ENCODE results near the gene RNF112. TPM values are rescaled to one million over a fixed set of nuclear protein-coding genes. Genes with fewer than 3 reads are reported as not detected.
"Not testable (repeated sequence)": the region's sequence is repeated elsewhere in the genome, so short reads cannot be mapped to it uniquely, and the experiment has no call there.

Gene RNF112
- total RNA-seq, 4 donors from 2014 or later = 0.83 to 3.5 (median 2.2) TPM

- Histone ChIP-seq H3K4me3 (replicated peaks in 1 of 3) (no peak overlapping the region), H3K27me3 (no peaks in the 10 kb centered on the region), H3K27ac (no peak overlapping the region), H3K36me3 (no peaks in the 10 kb centered on the region), H3K4me1 (peaks cover 0 to 8% of the 10 kb centered on the region in 2 donors), H3K9me3 (no peaks in the 10 kb centered on the region)
- intact Hi-C loops (cut with DNase I) = no loop called here
- DNase-seq = no peak
- TF ChIP-seq POLR2A (IDR thresholded peaks at IDR 0.05) (no peak), CTCF (IDR thresholded peaks at IDR 0.05) (no peak)
Measured at GRCh38 chr17:19461116-19461515, 50.1 kb downstream of the RNF112 start.

- peaks cover 0 to 8% of the 10 kb centered on the region in 2 donors for H3K4me1 ChIP-seq
- H3K4me3 ChIP-seq (replicated peaks in 1 of 3) = no peak overlapping the region
- H3K27me3 ChIP-seq = no peaks in the 10 kb centered on the region
- DNase-seq = no peak
- no peak for TF ChIP-seq POLR2A (IDR thresholded peaks at IDR 0.05)
- TF ChIP-seq CTCF (IDR thresholded peaks at IDR 0.05) = no peak
- WGBS, 2 donors = 89 to 97% methylated on average over 4 of the region's 4 CpGs
- H3K36me3 ChIP-seq = no peaks in the 10 kb centered on the region
- intact Hi-C loops (cut with DNase I) = no loop called here
- H3K27ac ChIP-seq = no peak overlapping the region
- no peaks in the 10 kb centered on the region for H3K9me3 ChIP-seq
Measured at GRCh38 chr17:19461681-19462080, 50.6 kb downstream of the RNF112 start.

- H3K27ac ChIP-seq; H3K4me1 ChIP-seq; DNase-seq; H3K36me3 ChIP-seq; intact Hi-C loops (cut with DNase I); H3K9me3 ChIP-seq; H3K4me3 ChIP-seq (replicated peaks in 1 of 3); H3K27me3 ChIP-seq: not testable (repeated sequence)
- WGBS, 2 donors = 91 to 92% methylated on average over 7 of the region's 7 CpGs
Measured at GRCh38 chr17:19462456-19463035, 51.5 kb downstream of the RNF112 start.

GRCh38 chr17:19464031-19465026 is 53.3 kb downstream of the RNF112 start:
- Histone ChIP-seq H3K36me3 (no peaks in the 10 kb centered on the region), H3K27ac (no peak overlapping the region), H3K27me3 (no peaks in the 10 kb centered on the region), H3K4me1 (peaks cover 0 to 5% of the 10 kb centered on the region in 2 donors), H3K4me3 (replicated peaks in 1 of 3) (no peak overlapping the region), H3K9me3 (no peaks in the 10 kb centered on the region)
- 65 to 76% methylated on average over 14 of the region's 14 CpGs for WGBS, 2 donors
- no peak for TF ChIP-seq CTCF (IDR thresholded peaks at IDR 0.05)
- TF ChIP-seq POLR2A (IDR thresholded peaks at IDR 0.05) = no peak
- intact Hi-C loops (cut with DNase I) = no loop called here
- no peak for DNase-seq

Small RNA genes within 50 kb of the gene (small RNA-seq; reads per million reads assigned to genes)
- gene RF00537 = not detected

Other genes starting within 250 kb of the RNF112 start
- gene EPN2, start 173.9 kb upstream of the RNF112 start, total RNA-seq = 10 to 100 TPM; 21.8 to 32.3 (median 24.7) TPM
- 100 to 1,000 TPM in 2 of 4 donors, 10 to 100 TPM in 2; 45.0 to 104 (median 90.3) TPM for gene B9D1, start 48.5 kb upstream of the RNF112 start, total RNA-seq
- 10 to 100 TPM; 22.4 to 46.5 (median 31.3) TPM for gene MAPK7, start 32.7 kb upstream of the RNF112 start, total RNA-seq
- gene MFAP4, start 24.0 kb upstream of the RNF112 start, total RNA-seq = 100 to 1,000 TPM in 1 of 4 donors, 10 to 100 TPM in 3; 12.6 to 105 (median 53.5) TPM
- 10 to 100 TPM in 2 of 4 donors, 1 to 10 TPM in 2; 4.3 to 48.6 (median 11.8) TPM for gene SLC47A1, start 122.6 kb downstream of the RNF112 start, total RNA-seq
- 100 to 1,000 TPM; 198 to 566 (median 366) TPM for gene ALDH3A2, start 237.5 kb downstream of the RNF112 start, total RNA-seq